Measurements from ENCODE around the gene TMEM92.

GRCh38 chr17:50311112-50311460 is 36.8 kb downstream of the TMEM92 start:
- TF ChIP-seq CTCF (conservative IDR thresholded peaks at IDR 0.05; ENCODE audit: low read length) (no peak), EZH2phosphoT487 (IDR thresholded peaks at IDR 0.05; ENCODE audit: borderline replicate concordance, low read depth, low read length) (no peak)

All from OCI-LY7 (cell line).